ENCODE measurements around the gene ADCK1.
"Not testable (repeated sequence)": the region's sequence is repeated elsewhere in the genome, so short reads cannot be mapped to it uniquely, and the experiment has no call there.

ADCK1 gene

GRCh38 chr14:77955816-77956484, 156.0 kb downstream of the ADCK1 start:
- DNase-seq, result no peak

DNA sequence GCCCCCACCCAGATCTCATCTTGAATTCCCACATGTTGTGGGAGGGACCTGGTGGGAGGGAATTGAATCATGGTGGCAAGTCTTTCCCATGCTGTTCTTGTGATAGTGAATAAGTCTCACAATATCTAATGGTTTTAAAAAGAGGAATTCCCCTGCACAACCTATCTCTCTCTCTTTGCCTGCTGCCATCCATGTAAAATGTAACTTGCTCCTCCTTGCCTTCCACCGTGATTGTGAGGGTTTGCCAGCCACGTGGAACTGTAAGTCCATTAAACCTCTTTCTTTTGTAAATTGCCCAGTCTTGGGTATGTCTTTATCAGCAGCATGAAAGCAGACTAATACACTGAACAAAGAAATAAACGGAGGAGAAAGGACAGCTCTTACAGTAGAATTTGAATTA, 159.8 kb downstream of the ADCK1 start:
- not testable (repeated sequence) for DNase-seq

GRCh38 chr14:77961847-77962580, 162.1 kb downstream of the ADCK1 start:
- no peak for DNase-seq

DNA sequence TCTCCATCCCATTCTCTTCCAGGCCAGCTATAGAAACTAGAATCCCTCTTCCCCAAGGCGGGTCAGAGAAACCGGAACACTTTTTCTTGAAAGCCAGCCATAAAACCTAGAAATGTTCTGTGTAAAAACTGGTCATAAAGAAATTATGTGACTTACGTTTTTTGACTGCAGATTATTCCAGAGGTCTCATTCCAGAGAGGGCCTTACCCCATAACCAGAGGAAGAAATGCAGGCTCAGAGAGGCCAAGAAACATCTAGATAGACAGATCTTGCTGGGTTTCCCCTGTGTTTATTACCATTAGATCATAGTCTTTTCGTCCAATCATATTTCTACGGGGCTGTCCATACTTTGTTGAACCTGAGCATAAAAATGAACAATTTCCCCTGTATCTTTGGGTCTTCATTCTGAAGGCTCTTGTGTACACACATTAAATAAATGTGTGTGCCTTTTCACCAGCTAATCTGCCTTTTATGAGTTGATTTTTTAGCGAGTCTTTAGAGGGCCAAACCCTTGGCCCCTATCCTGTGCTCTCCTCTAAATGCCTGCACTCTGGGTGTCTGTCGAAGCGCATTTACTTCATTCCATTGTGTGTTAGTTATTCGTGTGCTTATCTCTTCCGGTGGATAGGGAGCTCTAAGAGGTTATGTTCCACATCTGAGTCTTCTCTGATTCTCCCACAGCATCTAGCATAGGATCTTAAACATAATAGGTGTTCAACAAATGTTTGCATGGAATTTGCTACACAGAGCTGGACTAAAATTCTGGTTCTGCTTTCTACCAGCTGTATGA, 163.0 kb downstream of the ADCK1 start:
- no peak for DNase-seq

DNA sequence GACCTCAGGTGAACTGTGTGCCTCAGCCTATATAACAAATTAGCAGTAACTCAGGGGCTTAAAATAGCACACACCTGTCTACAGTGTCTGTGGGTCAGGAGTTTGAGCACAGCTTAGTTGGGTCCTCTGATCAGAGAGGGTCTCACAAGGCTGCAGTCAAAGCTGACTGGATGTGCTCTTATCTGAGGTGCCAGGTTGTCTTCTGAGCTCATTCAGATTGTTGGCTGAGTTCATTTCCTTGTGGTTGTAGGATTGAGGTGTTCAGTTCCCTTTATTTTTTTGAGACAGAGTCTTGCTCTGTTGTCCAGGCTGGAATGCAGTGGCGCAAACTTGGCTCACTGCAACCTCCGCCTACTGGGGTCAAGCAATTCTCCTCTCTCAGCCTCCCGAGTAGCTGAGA, 164.7 kb downstream of the ADCK1 start:
- no peak for DNase-seq

DNA sequence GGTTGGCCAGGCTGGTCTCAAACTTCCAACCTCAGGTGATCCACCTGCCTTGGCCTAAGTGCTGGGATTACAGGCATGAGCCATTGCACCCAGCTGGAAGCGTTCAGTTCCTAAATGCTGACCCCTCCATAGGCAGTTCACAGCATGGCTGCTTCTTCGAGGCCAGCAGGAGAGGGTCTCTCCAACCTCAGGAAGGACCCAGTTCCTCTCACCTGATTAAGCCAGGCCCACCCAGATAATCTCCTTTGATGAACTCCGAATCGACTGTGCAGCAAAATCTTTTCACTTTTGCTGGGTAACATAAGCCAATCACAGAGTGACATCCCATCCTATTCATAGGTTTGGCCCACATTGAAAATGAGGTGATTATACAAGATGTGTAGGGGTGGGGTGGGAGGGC, 165.1 kb downstream of the ADCK1 start:
- no peak for DNase-seq

GRCh38 chr14:77965919-77966435, 166.1 kb downstream of the ADCK1 start:
- peak; percentile 4 to 20 for DNase-seq

DNA sequence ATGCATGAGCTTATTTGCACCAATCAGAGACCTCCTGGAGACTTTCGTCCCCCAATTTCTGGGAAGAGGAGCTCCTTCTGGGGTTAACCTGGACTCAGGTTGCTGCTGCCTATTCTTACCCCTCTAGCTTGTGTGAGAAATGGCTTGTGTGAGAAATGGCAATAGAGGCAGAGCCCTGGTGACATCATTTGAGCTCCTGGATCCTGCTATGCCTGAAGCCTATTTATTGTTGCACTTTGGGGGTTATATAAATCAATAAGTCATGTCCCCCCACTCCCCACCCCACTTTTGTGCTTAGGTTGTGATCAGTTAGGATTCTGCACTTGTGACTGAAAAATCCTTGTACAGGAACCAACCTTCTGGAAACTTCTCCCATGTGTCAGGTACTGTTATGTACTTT, 167.2 kb downstream of the ADCK1 start:
- DNase-seq, result no peak

- no peak for DNase-seq
Observed at GRCh38 chr14:77970646-77971045, 170.7 kb downstream of the ADCK1 start.

GRCh38 chr14:77973246-77973645, 173.3 kb downstream of the ADCK1 start:
- DNase-seq, result no peak

GRCh38 chr14:77976591-77976990, 176.7 kb downstream of the ADCK1 start:
- DNase-seq, result no peak

DNA sequence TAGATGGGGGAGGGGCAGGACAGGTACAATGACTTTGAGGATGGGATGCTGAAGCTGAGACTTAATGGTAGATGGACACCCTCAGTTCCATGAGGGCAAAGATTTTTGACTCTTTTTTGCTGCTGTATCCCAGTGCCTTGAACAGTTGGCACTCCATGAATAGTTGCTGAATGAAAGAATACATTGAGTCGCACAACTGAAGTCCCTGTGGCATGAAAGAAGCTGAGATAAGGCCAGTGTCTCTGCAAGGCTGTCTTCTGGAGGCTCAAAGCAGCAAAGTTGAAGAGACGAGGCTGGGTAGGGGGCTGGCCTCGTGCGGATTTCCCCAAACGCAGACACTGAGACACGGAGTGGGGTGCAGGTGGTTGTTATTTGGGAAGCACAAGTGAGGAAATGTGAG, 179.3 kb downstream of the ADCK1 start:
- DNase-seq, result no peak

DNA sequence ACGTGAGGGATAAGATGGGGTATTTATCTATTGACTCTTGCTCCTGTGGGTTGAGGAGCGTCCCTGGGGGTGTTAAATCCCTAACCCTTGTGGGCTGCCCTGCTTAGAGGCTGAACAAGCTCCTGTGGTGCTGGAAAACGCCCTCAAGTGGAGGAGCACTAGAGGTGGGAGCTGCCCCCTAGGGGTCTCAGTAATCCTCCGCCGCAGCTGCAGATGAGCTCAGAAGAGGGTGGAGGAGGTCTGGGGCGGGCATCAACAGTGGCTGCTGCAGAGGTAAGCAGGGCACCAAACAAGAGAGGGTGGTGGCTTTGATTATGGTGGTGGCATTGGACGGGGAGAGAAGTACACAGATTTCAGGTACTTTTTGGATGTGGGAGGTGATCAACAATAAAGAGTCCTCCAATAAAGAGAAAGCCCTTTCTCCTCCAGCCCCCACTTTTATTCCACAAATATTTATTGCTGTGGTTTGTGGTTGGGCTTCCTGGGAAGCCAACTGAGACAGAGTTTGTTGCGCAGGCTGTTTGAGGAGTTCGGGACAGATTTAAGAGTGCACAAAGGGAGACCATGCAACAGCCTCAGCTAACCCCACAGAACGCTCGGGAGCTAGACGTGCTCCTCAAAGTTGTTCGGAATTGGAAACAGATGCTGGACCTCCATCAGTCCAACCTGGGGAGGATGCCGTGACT, 179.9 kb downstream of the ADCK1 start:
- peak; percentile 61 to 83 for DNase-seq

GRCh38 chr14:77980475-77981321, 180.8 kb downstream of the ADCK1 start:
- peak; percentile 81 to 87 for DNase-seq
